Type B pancreatic cell (in vitro differentiated cells): Measurements from ENCODE around the gene ABI3BP. TPM values are rescaled to one million over a fixed set of nuclear protein-coding genes. Genes with fewer than 3 reads are reported as not detected.
A peak's percentile ranks its signal among the peaks of the same experiment; 100 is the strongest.

ENCODE experiments used
- DNase-seq: peaks from one replicate; pipeline ENCODE4 v3.0.0; 2021; ENCODE audit warnings: mixed read lengths; ENCODE audit not compliant: unreplicated experiment; ENCODE audit errors: extremely low spot score
- H3K27ac Mint-ChIP-seq: 2 replicates; pipeline ENCODE4 v1.8.0; 2021; ENCODE audit warnings: mild to moderate bottlenecking, mixed read lengths
- H3K27me3 Mint-ChIP-seq: 2 replicates; pipeline ENCODE4 v1.8.0; 2021; ENCODE audit warnings: mixed read lengths
- H3K36me3 Mint-ChIP-seq: 2 replicates; pipeline ENCODE4 v1.8.0; 2021; ENCODE audit warnings: mixed read lengths
- H3K4me1 Mint-ChIP-seq: one replicate; pipeline ENCODE4 v1.8.0; 2021; ENCODE audit warnings: mixed read lengths; ENCODE audit not compliant: unreplicated experiment
- H3K4me3 Mint-ChIP-seq: 2 replicates; pipeline ENCODE4 v1.8.0; 2021; ENCODE audit warnings: mild to moderate bottlenecking, mixed read lengths
- H3K9me3 Mint-ChIP-seq: 2 replicates; pipeline ENCODE4 v1.8.0; 2021; ENCODE audit warnings: mixed read lengths
- total RNA-seq: library from RNA; stranded (reverse); gene quantifications from 2 replicates; pipeline ENCODE4 v1.2.1, GENCODE V29; 2021; ENCODE audit warnings: low replicate concordance
- TF ChIP-seq, protein P1 (sequence below): fragments of 200-600 bp; sonication (generic); conservative IDR thresholded peaks from 2 replicates; pipeline ENCODE4 v1.5.0; 2021; ENCODE audit warnings: antibody characterized with exemption, mild to moderate bottlenecking

The ABI3BP gene
- total RNA-seq, 1 donor from 2014 or later: 7.3 TPM

DNA sequence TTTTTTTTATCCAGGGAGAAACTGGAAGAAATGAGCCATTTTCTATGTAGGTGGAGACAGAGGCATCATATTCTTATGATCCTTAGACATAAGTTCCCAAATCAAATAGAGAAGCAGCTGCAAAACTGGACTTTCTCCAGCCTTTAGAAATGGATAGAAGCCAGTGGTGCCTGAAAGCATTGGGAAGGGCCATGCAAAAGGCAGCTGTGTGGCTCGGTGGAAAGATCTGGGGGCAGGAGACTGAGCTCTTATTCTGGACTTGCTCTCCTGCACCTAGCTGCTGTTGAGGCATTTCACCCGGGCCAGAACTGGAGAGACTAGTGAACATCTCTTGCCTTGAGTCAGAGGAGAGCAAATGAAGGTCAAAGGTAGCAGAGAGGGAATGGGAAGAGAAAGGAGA, 210.9 kb downstream of the ABI3BP start:
- Mint-ChIP-seq H3K4me1 (no peaks in the 10 kb centered on the region), H3K4me3 (no peak overlapping the region), H3K27me3 (no peaks in the 10 kb centered on the region), H3K27ac (no peak overlapping the region), H3K36me3 (no peaks in the 10 kb centered on the region), H3K9me3 (no peaks in the 10 kb centered on the region)
- DNase-seq: no peak
- TF ChIP-seq, protein P1, sequence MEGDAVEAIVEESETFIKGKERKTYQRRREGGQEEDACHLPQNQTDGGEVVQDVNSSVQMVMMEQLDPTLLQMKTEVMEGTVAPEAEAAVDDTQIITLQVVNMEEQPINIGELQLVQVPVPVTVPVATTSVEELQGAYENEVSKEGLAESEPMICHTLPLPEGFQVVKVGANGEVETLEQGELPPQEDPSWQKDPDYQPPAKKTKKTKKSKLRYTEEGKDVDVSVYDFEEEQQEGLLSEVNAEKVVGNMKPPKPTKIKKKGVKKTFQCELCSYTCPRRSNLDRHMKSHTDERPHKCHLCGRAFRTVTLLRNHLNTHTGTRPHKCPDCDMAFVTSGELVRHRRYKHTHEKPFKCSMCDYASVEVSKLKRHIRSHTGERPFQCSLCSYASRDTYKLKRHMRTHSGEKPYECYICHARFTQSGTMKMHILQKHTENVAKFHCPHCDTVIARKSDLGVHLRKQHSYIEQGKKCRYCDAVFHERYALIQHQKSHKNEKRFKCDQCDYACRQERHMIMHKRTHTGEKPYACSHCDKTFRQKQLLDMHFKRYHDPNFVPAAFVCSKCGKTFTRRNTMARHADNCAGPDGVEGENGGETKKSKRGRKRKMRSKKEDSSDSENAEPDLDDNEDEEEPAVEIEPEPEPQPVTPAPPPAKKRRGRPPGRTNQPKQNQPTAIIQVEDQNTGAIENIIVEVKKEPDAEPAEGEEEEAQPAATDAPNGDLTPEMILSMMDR: no peak

DNA sequence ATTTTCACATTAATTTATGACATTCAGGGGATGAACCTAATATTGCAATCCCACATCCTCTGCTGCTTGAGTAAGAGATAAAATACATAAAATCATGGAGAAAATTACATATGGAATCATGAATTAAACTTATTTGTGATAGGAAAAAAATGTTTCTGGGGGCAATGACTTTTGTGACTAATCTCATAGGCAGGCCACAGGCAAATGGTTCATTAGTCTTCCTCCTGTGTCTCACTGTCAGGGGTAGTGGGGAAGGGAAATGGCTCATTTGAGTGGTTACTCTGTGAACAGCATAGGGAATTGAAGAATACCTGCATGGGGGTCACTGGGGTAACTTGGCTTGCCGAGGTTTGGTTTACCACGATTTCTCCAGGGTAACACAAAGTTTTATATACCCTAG, 211.9 kb downstream of the ABI3BP start:
- no peaks in the 10 kb centered on the region for H3K9me3 Mint-ChIP-seq
- no peaks in the 10 kb centered on the region for H3K27me3 Mint-ChIP-seq
- TF ChIP-seq, protein P1: no peak
- H3K36me3 Mint-ChIP-seq: no peaks in the 10 kb centered on the region
- no peak for DNase-seq
- H3K4me3 Mint-ChIP-seq: no peak overlapping the region
- no peaks in the 10 kb centered on the region for H3K4me1 Mint-ChIP-seq
- H3K27ac Mint-ChIP-seq: no peak overlapping the region

DNA sequence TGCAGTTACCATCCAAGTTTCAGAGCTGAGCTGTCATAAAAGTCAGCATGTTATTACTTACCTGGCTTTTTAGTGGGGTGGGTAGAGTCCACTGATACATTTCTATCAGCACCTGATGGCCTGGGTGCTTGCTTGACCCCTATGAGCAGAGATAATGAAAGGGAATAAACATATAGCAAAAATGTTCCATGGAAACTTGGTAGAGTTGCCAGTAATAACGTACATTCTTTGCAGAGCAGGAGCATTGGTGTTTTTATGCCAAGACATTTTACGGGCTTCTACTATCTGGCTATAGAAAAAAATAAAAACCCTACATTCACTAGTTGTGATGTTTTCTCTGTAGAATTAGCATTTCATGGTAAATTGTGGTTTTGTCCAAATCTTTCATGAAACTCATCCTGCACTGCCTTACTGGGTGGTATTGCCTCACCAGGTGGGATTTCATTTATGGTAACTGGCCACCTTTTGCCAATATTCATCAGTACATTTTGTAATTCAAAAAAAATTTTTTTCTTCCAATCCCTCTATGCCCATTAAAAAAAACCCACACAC, 213.1 kb downstream of the ABI3BP start:
- Mint-ChIP-seq H3K4me3 (no peak overlapping the region), H3K36me3 (no peaks in the 10 kb centered on the region), H3K27ac (no peak overlapping the region), H3K4me1 (no peaks in the 10 kb centered on the region), H3K9me3 (no peaks in the 10 kb centered on the region), H3K27me3 (no peaks in the 10 kb centered on the region)
- DNase-seq: no peak
- TF ChIP-seq, protein P1: no peak

DNA sequence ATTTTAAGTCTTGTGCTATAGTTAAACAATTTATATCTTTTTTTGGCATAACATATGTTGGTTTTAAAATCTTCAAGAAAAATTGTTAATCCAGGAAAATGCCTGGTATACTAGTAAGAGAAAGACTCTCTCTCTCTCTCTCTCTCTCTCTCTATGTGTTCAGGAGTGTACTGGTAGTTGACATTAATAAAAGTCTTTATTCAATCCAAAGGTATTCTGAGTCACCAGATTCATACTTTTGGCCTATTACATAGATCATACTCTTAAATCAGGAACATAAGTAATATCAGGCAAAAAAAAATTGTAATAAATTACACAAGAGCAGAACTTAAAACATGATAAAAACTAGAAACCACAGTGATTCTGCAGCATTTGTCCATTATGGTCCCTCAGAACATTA, 213.7 kb downstream of the ABI3BP start:
- Mint-ChIP-seq H3K27me3 (no peaks in the 10 kb centered on the region), H3K27ac (no peak overlapping the region), H3K36me3 (no peaks in the 10 kb centered on the region), H3K4me1 (no peaks in the 10 kb centered on the region), H3K4me3 (no peak overlapping the region), H3K9me3 (no peaks in the 10 kb centered on the region)
- TF ChIP-seq, protein P1: no peak
- DNase-seq: no peak

DNA sequence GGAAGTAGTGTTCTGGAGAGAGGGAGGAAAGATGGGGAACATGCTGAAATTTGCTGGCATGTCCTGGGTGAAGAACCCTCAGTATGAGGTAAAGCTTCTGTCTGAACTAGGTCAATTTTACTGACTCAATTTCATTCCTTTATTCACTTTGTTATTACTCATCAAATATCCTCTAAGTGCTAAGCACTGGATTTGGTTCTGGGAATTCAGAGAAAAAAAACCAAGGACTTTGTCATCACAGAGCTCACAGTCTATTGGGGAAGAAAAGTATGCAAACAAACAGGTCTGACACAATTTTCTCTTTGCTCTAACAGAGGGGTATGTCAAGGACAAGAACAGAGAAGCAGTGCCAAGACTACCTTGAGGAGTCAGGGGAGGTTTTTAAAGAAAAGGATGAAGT, 215.9 kb downstream of the ABI3BP start:
- Mint-ChIP-seq H3K4me3 (no peak overlapping the region), H3K36me3 (no peaks in the 10 kb centered on the region), H3K27me3 (no peaks in the 10 kb centered on the region), H3K9me3 (no peaks in the 10 kb centered on the region), H3K27ac (peak overlapping the region; percentile 6), H3K4me1 (no peaks in the 10 kb centered on the region)
- TF ChIP-seq, protein P1: no peak
- no peak for DNase-seq

DNA sequence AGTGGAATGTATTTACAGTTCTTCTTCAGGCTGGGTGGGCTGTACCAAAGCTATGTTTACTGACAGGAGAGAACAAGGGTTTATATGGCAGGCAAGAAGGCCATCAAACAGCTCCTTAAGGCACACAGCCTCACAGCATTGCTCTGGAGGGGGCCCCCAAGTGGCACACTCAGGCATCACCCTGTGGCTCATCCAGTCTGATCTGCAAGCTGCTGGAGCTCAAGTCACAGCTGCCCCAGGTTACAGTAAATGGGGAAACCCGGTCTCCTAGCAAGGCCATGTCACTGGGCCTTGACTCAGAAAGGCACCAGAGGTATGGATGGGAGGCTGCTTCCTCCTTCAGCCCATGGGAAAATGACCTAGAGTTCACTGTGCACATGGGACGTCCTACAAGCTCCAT, 216.5 kb downstream of the ABI3BP start:
- Mint-ChIP-seq H3K9me3 (no peaks in the 10 kb centered on the region), H3K36me3 (no peaks in the 10 kb centered on the region), H3K27me3 (no peaks in the 10 kb centered on the region), H3K4me1 (no peaks in the 10 kb centered on the region), H3K27ac (no peak overlapping the region), H3K4me3 (no peak overlapping the region)
- TF ChIP-seq, protein P1: no peak
- no peak for DNase-seq
